ENCODE data around the gene MIPEP. TPM values are rescaled to one million over a fixed set of nuclear protein-coding genes. Genes with fewer than 3 reads are reported as not detected.

The MIPEP gene
- total and polyA plus RNA-seq, 9 of the 15 experiments (the other 6 are each of a cell fraction or from before 2014, with no cell fraction given): 1.7 to 19.3 (median 13.1) TPM

DNA sequence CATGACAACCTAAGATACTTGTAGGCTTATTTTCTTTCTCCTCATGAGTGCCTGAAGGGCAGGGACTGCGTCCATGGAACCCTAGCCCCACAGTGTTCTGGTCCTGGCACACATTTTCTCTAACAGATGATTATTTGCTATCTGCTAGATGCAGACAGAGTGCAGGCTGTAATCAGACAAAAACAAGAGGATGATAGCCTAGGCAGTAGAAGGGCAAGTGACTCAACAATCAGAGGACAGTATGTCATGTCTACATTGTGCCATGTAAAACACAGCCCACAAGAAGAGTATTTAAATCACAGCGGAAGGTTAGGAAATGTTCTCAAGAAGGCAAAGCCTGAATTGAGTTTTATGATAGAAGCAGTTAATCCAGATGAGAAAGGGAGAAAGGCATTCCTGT lies 29.3 kb downstream of the MIPEP start (continued):
- TF ChIP-seq, protein P1, sequence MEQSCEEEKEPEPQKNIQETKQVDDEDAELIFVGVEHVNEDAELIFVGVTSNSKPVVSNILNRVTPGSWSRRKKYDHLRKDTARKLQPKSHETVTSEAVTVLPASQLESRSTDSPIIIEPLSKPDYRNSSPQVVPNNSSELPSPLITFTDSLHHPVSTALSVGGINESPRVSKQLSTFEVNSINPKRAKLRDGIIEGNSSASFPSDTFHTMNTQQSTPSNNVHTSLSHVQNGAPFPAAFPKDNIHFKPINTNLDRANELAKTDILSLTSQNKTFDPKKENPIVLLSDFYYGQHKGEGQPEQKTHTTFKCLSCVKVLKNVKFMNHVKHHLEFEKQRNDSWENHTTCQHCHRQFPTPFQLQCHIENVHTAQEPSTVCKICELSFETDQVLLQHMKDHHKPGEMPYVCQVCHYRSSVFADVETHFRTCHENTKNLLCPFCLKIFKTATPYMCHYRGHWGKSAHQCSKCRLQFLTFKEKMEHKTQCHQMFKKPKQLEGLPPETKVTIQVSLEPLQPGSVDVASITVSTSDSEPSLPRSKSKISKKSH (CRISPR knock-in tag; IDR thresholded peaks at IDR 0.05): no peak
- TF ChIP-seq RCOR1 (IDR thresholded peaks at IDR 0.05; ENCODE audit: borderline replicate concordance in 1 of 2, low read depth in 2 of 2, low read length in 2 of 2) (peak in 1 of 2 experiments; percentile 60; a peak in 1 of 4 replicates), STAT5A (IDR thresholded peaks at IDR 0.05; ENCODE audit: borderline replicate concordance, low read length) (peak; percentile 45; the same call in 1 of the 2 replicates), KLF6 (CRISPR knock-in tag; IDR thresholded peaks at IDR 0.05; ENCODE audit: borderline replicate concordance) (no peak), NCOR1 (IDR thresholded peaks at IDR 0.05) (peak; percentile 75), L3MBTL2 (IDR thresholded peaks at IDR 0.05) (no peak), RBM14 (IDR thresholded peaks at IDR 0.05; ENCODE audit: borderline replicate concordance, insufficient read depth, low read depth, low read length) (no peak), ZNF507 (tag; conservative IDR thresholded peaks at IDR 0.05) (no peak), COPS2 (conservative IDR thresholded peaks at IDR 0.05) (no peak), FOS (IDR thresholded peaks at IDR 0.05; ENCODE audit: extremely low read depth, insufficient read length) (no peak), POLR2G (IDR thresholded peaks at IDR 0.05; ENCODE audit: low read depth, low read length) (no peak), NEUROD1 (IDR thresholded peaks at IDR 0.05; ENCODE audit: borderline replicate concordance, low read depth, low read length, partially characterized antibody) (no peak), NR3C1 (CRISPR knock-in tag; IDR thresholded peaks at IDR 0.05) (no peak), FOXJ3 (CRISPR knock-in tag; IDR thresholded peaks at IDR 0.05) (no peak), BCOR (IDR thresholded peaks at IDR 0.05) (no peak), PCBP2 (IDR thresholded peaks at IDR 0.05; ENCODE audit: low read depth, low read length, poor library complexity, severe bottlenecking) (no peak), ZNF311 (CRISPR knock-in tag; IDR thresholded peaks at IDR 0.05) (no peak), TAF1 (IDR thresholded peaks at IDR 0.05; ENCODE audit: control insufficient read depth, extremely low read depth, insufficient read depth, low read length, severe bottlenecking) (no peak), IFI16 (CRISPR knock-in tag; IDR thresholded peaks at IDR 0.05) (no peak), JUNB (CRISPR knock-in tag; conservative IDR thresholded peaks at IDR 0.05) (no peak), SNRNP70 (optimal IDR thresholded peaks at IDR 0.05; ENCODE audit: low read depth, low read length) (no peak)
- TF ChIP-seq, protein P2, sequence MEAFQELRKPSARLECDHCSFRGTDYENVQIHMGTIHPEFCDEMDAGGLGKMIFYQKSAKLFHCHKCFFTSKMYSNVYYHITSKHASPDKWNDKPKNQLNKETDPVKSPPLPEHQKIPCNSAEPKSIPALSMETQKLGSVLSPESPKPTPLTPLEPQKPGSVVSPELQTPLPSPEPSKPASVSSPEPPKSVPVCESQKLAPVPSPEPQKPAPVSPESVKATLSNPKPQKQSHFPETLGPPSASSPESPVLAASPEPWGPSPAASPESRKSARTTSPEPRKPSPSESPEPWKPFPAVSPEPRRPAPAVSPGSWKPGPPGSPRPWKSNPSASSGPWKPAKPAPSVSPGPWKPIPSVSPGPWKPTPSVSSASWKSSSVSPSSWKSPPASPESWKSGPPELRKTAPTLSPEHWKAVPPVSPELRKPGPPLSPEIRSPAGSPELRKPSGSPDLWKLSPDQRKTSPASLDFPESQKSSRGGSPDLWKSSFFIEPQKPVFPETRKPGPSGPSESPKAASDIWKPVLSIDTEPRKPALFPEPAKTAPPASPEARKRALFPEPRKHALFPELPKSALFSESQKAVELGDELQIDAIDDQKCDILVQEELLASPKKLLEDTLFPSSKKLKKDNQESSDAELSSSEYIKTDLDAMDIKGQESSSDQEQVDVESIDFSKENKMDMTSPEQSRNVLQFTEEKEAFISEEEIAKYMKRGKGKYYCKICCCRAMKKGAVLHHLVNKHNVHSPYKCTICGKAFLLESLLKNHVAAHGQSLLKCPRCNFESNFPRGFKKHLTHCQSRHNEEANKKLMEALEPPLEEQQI (IDR thresholded peaks at IDR 0.05): no peak
- TF ChIP-seq, protein P3, sequence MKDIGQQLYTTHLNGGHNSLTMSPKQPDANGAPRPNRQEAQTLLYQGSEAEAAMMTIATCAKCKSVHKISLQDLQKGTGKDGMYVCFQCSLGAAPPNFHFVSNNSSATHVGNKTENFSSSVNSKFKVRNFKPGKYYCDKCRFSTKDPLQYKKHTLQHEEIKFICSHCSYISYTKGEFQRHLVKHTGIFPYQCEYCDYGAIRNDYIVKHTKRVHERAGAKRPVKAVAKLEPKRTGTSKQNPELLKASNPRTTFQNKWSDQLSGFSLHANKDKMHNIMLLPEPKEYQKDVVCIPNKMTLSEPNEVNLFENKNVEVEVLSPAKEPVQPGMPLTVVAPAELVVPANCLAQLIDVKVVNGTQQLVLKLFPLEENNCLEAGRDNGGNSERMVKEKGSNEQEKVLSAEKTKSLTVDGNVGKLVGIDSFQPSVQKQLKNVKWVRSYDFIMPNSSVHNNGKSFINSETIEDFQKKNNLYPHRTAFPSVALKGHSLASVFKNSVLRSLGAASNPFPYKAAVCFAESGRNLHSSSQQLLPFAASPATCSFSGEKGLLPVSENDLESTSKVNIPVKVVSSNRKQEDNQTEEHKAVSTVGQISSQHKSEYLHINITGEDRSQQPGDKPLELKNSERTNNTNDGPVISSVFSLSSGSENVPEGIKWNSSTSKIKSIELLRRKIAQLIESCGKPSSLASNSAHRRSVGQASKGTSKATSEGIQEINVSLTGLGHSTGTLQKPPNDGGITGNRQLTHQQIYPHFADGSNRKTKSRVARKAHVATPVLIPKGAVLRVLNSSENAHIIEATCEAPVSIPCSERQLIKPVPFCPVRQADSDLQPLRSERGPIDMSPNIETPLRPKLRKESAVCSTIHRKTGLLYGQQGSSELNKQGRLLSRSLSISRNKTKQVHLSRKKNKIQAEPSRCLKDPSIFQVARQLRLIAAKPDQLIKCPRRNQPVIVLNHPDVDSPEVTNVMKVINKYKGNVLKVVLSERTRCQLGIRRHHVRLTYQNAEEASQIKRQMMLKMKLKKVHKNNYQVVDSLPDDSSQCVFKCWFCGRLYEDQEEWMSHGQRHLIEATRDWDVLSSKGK (CRISPR knock-in tag; IDR thresholded peaks at IDR 0.05): no peak

Data from K562 (cell line).